ENCODE data around the gene SIRT1.
"Not testable (repeated sequence)": the region's sequence is repeated elsewhere in the genome, so short reads cannot be mapped to it uniquely, and the experiment has no call there.

Gene SIRT1

GRCh38 chr10:67878133-67878532 is 6.3 kb upstream of the SIRT1 start:
- no peak for DNase-seq

- no peak for DNase-seq
Measured at GRCh38 chr10:67883710-67884312, 645 bp upstream of the SIRT1 start.

GRCh38 chr10:67884842-67885670 is 600 bp downstream of the SIRT1 start:
- DNase-seq, result peak; percentile 70

GRCh38 chr10:67893637-67894036 is 9.2 kb downstream of the SIRT1 start:
- no peak for DNase-seq

- DNase-seq, result no peak
Measured at GRCh38 chr10:67903581-67903980, 19.1 kb downstream of the SIRT1 start.

- no peak for DNase-seq
Measured at GRCh38 chr10:67912331-67912946, 28.0 kb downstream of the SIRT1 start.

GRCh38 chr10:67914777-67915340 is 30.4 kb downstream of the SIRT1 start:
- no peak for DNase-seq

GRCh38 chr10:67917169-67917568 is 32.7 kb downstream of the SIRT1 start:
- no peak for DNase-seq

- DNase-seq, result no peak
Measured at GRCh38 chr10:67917679-67918078, 33.2 kb downstream of the SIRT1 start.

GRCh38 chr10:67921065-67921464 is 36.6 kb downstream of the SIRT1 start:
- no peak for DNase-seq

GRCh38 chr10:67923551-67923950 is 39.1 kb downstream of the SIRT1 start:
- DNase-seq, result no peak

GRCh38 chr10:67924136-67924535 is 39.7 kb downstream of the SIRT1 start:
- DNase-seq, result no peak

GRCh38 chr10:67925449-67926005 is 41.1 kb downstream of the SIRT1 start:
- no peak for DNase-seq

GRCh38 chr10:67926951-67927350 is 42.5 kb downstream of the SIRT1 start:
- no peak for DNase-seq

GRCh38 chr10:67933199-67933598 is 48.7 kb downstream of the SIRT1 start:
- no peak for DNase-seq

GRCh38 chr10:67934336-67934735 is 49.9 kb downstream of the SIRT1 start:
- DNase-seq, result no peak

GRCh38 chr10:67935223-67935622 is 50.8 kb downstream of the SIRT1 start:
- DNase-seq, result no peak

- DNase-seq, result no peak
Measured at GRCh38 chr10:67936416-67936815, 52.0 kb downstream of the SIRT1 start.

- DNase-seq, result no peak
Measured at GRCh38 chr10:67943917-67944316, 59.5 kb downstream of the SIRT1 start.

- DNase-seq, result no peak
Measured at GRCh38 chr10:67955614-67956013, 71.2 kb downstream of the SIRT1 start.

- no peak for DNase-seq
Measured at GRCh38 chr10:67959839-67960476, 75.5 kb downstream of the SIRT1 start.

GRCh38 chr10:67965456-67965855 is 81.0 kb downstream of the SIRT1 start:
- no peak for DNase-seq

- DNase-seq, result not testable (repeated sequence)
Measured at GRCh38 chr10:67966035-67966434, 81.6 kb downstream of the SIRT1 start.
